NCI-H2171 (cell line): ENCODE results near the gene NDOR1.
A peak's percentile ranks its signal among the peaks of the same experiment; 100 is the strongest.

Experiments
- DNase-seq: peaks from one replicate; lab custom pipeline; 2025; lab: John Stamatoyannopoulos, UW

The NDOR1 gene

GRCh38 chr9:137205126-137206069 is at the start of gene NDOR1, which contains the start of gene TMEM203:
Gene NDOR1 (plus strand): TSS chr9:137205700. CDS start chr9:137205778, 78 bp downstream.
Gene TMEM203 (minus strand): TSS chr9:137205648. CDS start chr9:137205414, 234 bp downstream.
- peak; percentile 92 for DNase-seq

DNA sequence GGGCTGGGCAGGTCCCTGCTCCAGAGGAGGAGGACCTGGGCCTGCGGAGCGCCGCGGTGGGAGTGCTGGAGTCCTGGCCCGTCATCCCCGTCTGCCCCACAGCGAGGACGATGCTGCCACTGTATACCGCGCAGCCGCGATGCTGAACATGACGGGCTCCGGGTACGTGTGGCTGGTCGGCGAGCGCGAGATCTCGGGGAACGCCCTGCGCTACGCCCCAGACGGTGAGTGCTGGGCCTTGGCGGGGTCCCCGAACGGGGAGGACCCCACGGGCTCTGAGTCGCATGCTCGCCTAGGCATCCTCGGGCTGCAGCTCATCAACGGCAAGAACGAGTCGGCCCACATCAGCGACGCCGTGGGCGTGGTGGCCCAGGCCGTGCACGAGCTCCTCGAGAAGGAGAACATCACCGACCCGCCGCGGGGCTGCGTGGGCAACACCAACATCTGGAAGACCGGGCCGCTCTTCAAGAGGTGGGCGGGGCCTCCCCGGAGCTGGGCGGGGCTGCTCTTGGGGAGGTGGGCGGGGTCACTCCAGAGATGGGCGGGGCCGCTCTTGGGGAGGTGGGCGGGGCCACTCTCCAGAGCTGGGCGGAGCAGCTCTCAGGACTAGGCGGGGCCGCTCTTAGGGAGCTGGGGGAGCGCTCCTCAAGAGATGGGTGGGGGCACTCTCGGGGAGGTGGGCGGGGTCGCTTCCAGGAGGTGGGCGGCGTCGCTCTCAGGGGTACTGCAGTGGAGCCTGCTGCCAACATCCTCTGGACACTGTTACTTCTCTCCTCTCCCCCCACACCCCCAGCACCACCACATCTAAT is 48.7 kb upstream of the NDOR1 start:
- DNase-seq: no peak

GRCh38 chr9:137157618-137158415 is 47.7 kb upstream of the NDOR1 start:
- DNase-seq: no peak

GRCh38 chr9:137158625-137159024 is 46.9 kb upstream of the NDOR1 start:
- DNase-seq: no peak

DNA sequence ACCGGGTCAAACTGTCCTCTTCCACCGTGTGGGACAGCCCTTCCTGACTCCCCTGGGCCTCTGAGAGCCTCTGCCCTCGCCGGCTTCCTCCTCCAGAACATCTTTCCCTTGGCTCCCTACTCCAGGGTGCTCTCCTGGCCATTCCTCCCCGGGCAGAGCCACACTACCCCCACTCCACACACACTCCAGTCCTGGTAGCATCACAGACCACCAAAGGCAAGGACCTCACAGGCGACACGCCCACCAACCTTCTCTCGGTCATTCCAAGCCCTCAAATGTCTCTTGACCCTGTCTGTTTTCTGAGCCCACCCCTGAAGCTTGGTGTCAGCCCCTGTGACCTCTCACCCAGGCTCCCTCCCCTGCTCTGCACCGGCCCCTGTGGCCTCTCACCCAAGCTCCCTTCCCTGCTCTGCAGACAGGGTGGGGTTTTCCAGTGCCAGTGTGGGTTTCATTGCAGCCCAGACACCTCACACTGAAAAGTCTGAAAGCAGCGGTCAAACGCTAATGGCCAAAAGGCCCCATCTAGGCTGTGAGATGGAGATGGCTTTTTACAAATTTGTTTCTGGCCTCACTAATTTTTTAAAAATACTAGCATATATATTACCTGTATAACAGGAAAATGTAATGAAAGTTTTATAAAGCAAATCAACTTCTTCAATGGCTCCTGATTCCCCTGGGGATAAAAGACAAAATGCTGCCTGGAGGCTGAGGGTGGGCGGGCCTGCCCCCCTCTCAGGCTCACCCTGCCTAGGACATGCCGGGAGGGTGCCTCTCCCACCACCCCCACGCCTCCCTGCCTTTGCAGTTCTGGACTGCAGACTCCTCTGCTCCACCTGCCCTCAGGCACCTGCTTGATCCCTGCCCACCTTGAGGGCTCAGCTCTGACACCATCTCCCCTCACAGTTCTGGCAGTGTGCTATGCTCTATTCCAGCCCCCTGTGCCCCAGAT is 46.1 kb upstream of the NDOR1 start:
- DNase-seq: no peak

DNA sequence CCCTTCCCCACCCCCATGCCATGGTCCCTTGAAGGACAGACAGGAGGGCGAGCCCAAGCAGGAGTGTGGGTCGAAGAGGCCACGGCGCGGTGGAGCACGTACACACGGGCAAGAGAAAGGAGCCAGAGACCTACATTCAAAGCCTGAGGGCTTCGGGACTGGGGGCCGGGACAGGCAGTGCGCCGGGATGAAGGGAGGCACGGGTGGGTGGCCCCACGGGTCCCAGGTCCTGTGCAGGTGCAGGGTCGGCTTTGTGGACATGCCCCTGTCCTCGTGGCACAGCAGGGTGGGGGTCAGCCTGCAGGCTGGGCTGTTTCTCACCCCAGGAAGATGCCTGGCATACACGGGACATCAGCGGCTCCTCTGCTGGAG is 45.5 kb upstream of the NDOR1 start:
- no peak for DNase-seq

- peak; percentile 99 for DNase-seq
Measured at GRCh38 chr9:137160716-137161557, 44.6 kb upstream of the NDOR1 start.

- DNase-seq: no peak
Measured at GRCh38 chr9:137161558-137162486, 43.7 kb upstream of the NDOR1 start.

GRCh38 chr9:137162505-137163364 is 42.8 kb upstream of the NDOR1 start:
- peak; percentile 63 for DNase-seq

- no peak for DNase-seq
Measured at GRCh38 chr9:137163365-137163715, 42.2 kb upstream of the NDOR1 start.

GRCh38 chr9:137163805-137164204 is 41.7 kb upstream of the NDOR1 start:
- no peak for DNase-seq

GRCh38 chr9:137164370-137165249 is 40.9 kb upstream of the NDOR1 start:
- no peak for DNase-seq

DNA sequence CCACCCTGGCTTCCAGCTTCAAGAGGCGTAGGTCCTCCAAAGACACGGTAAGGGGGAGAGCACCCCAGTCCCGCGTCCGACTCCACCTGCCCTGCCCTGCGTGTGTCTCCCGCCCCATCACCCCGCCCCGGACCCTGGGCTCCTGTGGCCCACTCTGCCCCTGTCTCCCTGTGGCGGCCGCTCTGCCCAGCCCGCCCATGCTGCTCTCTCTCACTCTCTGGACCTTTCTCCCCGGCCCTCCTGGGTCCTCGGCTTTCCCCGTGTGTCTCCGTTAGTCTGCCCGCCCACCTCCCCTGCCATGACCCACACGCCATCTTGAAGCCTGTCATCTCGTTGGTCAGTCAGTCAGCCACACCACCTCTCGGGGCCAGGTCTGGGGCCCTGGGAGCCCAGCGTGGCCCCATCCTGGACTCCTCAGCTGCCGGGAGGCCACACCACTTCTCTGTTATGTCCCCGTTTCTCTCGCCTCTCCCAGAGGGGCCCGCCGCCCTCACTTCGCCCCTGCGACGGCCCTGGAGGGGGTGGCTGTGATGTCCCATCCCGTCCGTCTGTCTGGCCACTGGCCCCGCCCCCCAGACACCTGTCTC is 40.2 kb upstream of the NDOR1 start:
- no peak for DNase-seq

GRCh38 chr9:137166380-137167229 is 38.9 kb upstream of the NDOR1 start:
- DNase-seq: no peak

- DNase-seq: no peak
Measured at GRCh38 chr9:137167277-137167746, 38.2 kb upstream of the NDOR1 start.
